ENCODE results near the gene FYTTD1.

- TF ChIP-seq CTCF (conservative IDR thresholded peaks at IDR 0.05; ENCODE audit: low read length) = no peak
- no peak for TF ChIP-seq EZH2phosphoT487 (IDR thresholded peaks at IDR 0.05; ENCODE audit: borderline replicate concordance)
These were observed 85.8 kb downstream of the FYTTD1 start for GRCh38 chr3:197835509-197835908.

Data from Loucy (cell line).